HG02798 (cell line): ENCODE results near the gene INPP4B.

Experiments
- ATAC-seq: cut with Tn5 transposase; IDR thresholded peaks from one replicate; pipeline ENCODE4 v1.9.1; 2021; ENCODE audit warnings: mild to moderate bottlenecking; ENCODE audit not compliant: unreplicated experiment, poor library complexity

The INPP4B gene

GRCh38 chr4:142331646-142332045, 514.5 kb downstream of the INPP4B start:
- ATAC-seq = no peak

GRCh38 chr4:142331132-142331531, 515.0 kb downstream of the INPP4B start:
- no peak for ATAC-seq

GRCh38 chr4:142330311-142330710, 515.8 kb downstream of the INPP4B start:
- ATAC-seq = no peak

- ATAC-seq = no peak
These were observed 516.8 kb downstream of the INPP4B start for GRCh38 chr4:142329313-142329712.

GRCh38 chr4:142326181-142326580, 519.9 kb downstream of the INPP4B start:
- no peak for ATAC-seq

GRCh38 chr4:142324572-142324971, 521.5 kb downstream of the INPP4B start:
- ATAC-seq = peak; percentile 77

GRCh38 chr4:142322996-142323395, 523.1 kb downstream of the INPP4B start:
- ATAC-seq = no peak

- ATAC-seq = no peak
These were observed 527.8 kb downstream of the INPP4B start for GRCh38 chr4:142318280-142318679.

- ATAC-seq = no peak
These were observed 529.2 kb downstream of the INPP4B start for GRCh38 chr4:142316913-142317312.

- no peak for ATAC-seq
These were observed 530.1 kb downstream of the INPP4B start for GRCh38 chr4:142316025-142316424.

- ATAC-seq = no peak
These were observed 531.4 kb downstream of the INPP4B start for GRCh38 chr4:142314686-142315085.

GRCh38 chr4:142314247-142314646, 531.9 kb downstream of the INPP4B start:
- ATAC-seq = no peak

- ATAC-seq = no peak
These were observed 533.7 kb downstream of the INPP4B start for GRCh38 chr4:142312391-142312790.

GRCh38 chr4:142311916-142312315, 534.2 kb downstream of the INPP4B start:
- no peak for ATAC-seq

GRCh38 chr4:142309772-142310171, 536.3 kb downstream of the INPP4B start:
- ATAC-seq = no peak

GRCh38 chr4:142307857-142308256, 538.2 kb downstream of the INPP4B start:
- no peak for ATAC-seq

GRCh38 chr4:142297313-142297712, 548.8 kb downstream of the INPP4B start:
- no peak for ATAC-seq

GRCh38 chr4:142293536-142293935, 552.6 kb downstream of the INPP4B start:
- ATAC-seq = no peak

- no peak for ATAC-seq
These were observed 553.9 kb downstream of the INPP4B start for GRCh38 chr4:142292231-142292630.

GRCh38 chr4:142291299-142292050, 554.6 kb downstream of the INPP4B start:
- no peak for ATAC-seq

- ATAC-seq = no peak
These were observed 558.7 kb downstream of the INPP4B start for GRCh38 chr4:142287371-142287770.

GRCh38 chr4:142285222-142285583, 560.9 kb downstream of the INPP4B start:
- no peak for ATAC-seq
